HPDE6-E6E7 (cell line): ENCODE data around the gene DCAF7.

Source experiments
- DNase-seq: peaks from one replicate; pipeline ENCODE4 v3.0.0; 2011; ENCODE audit warnings: missing footprints; ENCODE audit errors: extremely low spot score

Gene DCAF7

GRCh38 chr17:63629627-63630026 is 79.3 kb downstream of the DCAF7 start:
- DNase-seq: no peak

GRCh38 chr17:63631062-63631461 is 80.8 kb downstream of the DCAF7 start:
- no peak for DNase-seq

- DNase-seq: no peak
Measured at GRCh38 chr17:63631626-63632025, 81.3 kb downstream of the DCAF7 start.

GRCh38 chr17:63633742-63634141 is 83.5 kb downstream of the DCAF7 start:
- DNase-seq: no peak

- no peak for DNase-seq
Measured at GRCh38 chr17:63634163-63634562, 83.9 kb downstream of the DCAF7 start.

- no peak for DNase-seq
Measured at GRCh38 chr17:63634816-63635215, 84.5 kb downstream of the DCAF7 start.

GRCh38 chr17:63635290-63635689 is 85.0 kb downstream of the DCAF7 start:
- DNase-seq: no peak

- DNase-seq: no peak
Measured at GRCh38 chr17:63635787-63636186, 85.5 kb downstream of the DCAF7 start.

- DNase-seq: no peak
Measured at GRCh38 chr17:63639125-63639524, 88.8 kb downstream of the DCAF7 start.

GRCh38 chr17:63640038-63640437 is 89.8 kb downstream of the DCAF7 start:
- DNase-seq: no peak

GRCh38 chr17:63641692-63642448 is 91.6 kb downstream of the DCAF7 start:
- DNase-seq: no peak
